Measurements from ENCODE around the gene TMEM51.

Gene TMEM51

GRCh38 chr1:15153184-15153841 is at the start of gene TMEM51:
TSS of gene TMEM51 (plus strand) at chr1:15153747. CDS start at chr1:15215088, 61,341 bp downstream.
- peak; percentile 41 for DNase-seq (ENCODE audit: low read depth)

- DNase-seq (ENCODE audit: low read depth): no peak
Measured at GRCh38 chr1:15103906-15104305, 49.6 kb upstream of the TMEM51 start.

GRCh38 chr1:15104768-15105167 is 48.8 kb upstream of the TMEM51 start:
- no peak for DNase-seq (ENCODE audit: low read depth)

- DNase-seq (ENCODE audit: low read depth): no peak
Measured at GRCh38 chr1:15106608-15107007, 46.9 kb upstream of the TMEM51 start.

GRCh38 chr1:15107058-15107687 is 46.4 kb upstream of the TMEM51 start:
- no peak for DNase-seq (ENCODE audit: low read depth)

- no peak for DNase-seq (ENCODE audit: low read depth)
Measured at GRCh38 chr1:15107911-15108310, 45.6 kb upstream of the TMEM51 start.

- no peak for DNase-seq (ENCODE audit: low read depth)
Measured at GRCh38 chr1:15110128-15110866, 43.2 kb upstream of the TMEM51 start.

GRCh38 chr1:15110867-15111230 is 42.7 kb upstream of the TMEM51 start:
- no peak for DNase-seq (ENCODE audit: low read depth)

GRCh38 chr1:15113146-15113545 is 40.4 kb upstream of the TMEM51 start:
- no peak for DNase-seq (ENCODE audit: low read depth)

- DNase-seq (ENCODE audit: low read depth): no peak
Measured at GRCh38 chr1:15114884-15115283, 38.7 kb upstream of the TMEM51 start.

- no peak for DNase-seq (ENCODE audit: low read depth)
Measured at GRCh38 chr1:15115542-15116330, 37.8 kb upstream of the TMEM51 start.

GRCh38 chr1:15116966-15117365 is 36.6 kb upstream of the TMEM51 start:
- no peak for DNase-seq (ENCODE audit: low read depth)

GRCh38 chr1:15117671-15118325 is 35.7 kb upstream of the TMEM51 start:
- no peak for DNase-seq (ENCODE audit: low read depth)

GRCh38 chr1:15118579-15118978 is 35.0 kb upstream of the TMEM51 start:
- DNase-seq (ENCODE audit: low read depth): no peak

GRCh38 chr1:15120251-15120945 is 33.1 kb upstream of the TMEM51 start:
- DNase-seq (ENCODE audit: low read depth): no peak

- DNase-seq (ENCODE audit: low read depth): no peak
Measured at GRCh38 chr1:15122331-15122730, 31.2 kb upstream of the TMEM51 start.

- no peak for DNase-seq (ENCODE audit: low read depth)
Measured at GRCh38 chr1:15123270-15123669, 30.3 kb upstream of the TMEM51 start.

GRCh38 chr1:15123925-15124324 is 29.6 kb upstream of the TMEM51 start:
- DNase-seq (ENCODE audit: low read depth): no peak

- no peak for DNase-seq (ENCODE audit: low read depth)
Measured at GRCh38 chr1:15124362-15125100, 29.0 kb upstream of the TMEM51 start.

GRCh38 chr1:15125101-15125745 is 28.3 kb upstream of the TMEM51 start:
- DNase-seq (ENCODE audit: low read depth): no peak

Measured in fibroblast of gingiva (primary cell).